ENCODE data around the gene SLC29A1.
"Not testable (repeated sequence)": the region's sequence is repeated elsewhere in the genome, so short reads cannot be mapped to it uniquely, and the experiment has no call there.

SLC29A1 gene

DNA sequence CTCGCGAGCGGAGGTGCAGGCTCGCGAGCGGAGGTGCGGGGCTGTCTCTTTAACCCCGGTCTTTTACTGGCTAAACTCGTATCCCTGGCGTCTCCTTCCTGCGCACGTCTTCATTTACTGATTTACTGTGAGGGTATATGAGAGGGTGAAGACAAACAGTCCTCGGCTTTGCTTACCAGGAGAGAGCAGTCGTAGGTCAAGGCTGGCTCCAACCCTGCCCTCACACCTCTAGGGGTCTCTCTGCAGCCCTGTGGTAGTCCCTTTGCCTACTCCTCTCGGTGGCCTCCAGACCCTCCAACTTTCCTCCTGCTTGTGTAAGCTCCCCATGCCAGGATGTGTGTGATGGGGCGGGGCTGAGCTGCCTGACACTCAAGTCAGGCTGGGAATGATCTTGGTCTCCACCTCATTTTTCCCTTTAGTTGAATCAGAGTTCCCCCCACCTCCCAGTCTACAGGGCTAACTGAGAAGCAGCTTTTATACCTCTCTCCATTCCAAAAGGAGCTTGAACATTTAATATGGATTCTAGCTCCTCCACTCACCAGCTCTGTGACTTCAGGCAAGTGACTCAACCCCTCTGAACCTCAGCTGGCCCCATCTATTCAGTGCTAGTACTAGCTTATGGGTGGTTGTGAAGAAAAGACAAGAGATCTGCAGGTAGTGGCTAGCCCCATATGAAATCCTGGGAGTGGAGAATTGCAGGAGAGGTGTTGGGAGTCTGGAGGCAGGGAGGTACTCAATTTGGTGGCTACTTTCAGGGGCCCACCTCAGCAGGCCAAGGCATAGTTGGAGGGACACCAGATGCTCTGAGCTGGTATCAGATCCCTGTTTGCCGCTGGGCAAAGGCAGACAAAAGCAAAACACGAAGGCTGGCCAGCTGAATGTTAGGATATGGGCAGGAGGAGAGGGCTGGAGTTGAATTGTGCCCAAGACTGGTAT is 902 bp downstream of the SLC29A1 start:
- DNase-seq, result no peak

DNA sequence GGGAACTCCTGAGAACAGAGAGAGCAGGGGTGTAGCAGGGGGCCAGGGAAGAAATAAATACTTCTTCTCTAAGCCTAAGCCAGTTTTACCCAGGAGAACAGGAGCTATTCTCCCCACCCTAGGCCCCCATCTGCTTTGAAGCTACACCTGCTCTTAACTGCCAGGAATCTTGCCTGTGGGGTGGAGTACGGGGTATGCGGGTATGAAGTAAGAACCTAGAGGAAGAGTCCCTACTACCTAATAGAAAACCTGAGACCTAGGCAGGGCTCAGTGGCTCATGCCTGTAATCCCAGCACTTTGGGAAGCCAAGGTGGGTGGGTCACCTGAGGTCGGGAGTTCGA is 1.5 kb downstream of the SLC29A1 start:
- no peak for DNase-seq

DNA sequence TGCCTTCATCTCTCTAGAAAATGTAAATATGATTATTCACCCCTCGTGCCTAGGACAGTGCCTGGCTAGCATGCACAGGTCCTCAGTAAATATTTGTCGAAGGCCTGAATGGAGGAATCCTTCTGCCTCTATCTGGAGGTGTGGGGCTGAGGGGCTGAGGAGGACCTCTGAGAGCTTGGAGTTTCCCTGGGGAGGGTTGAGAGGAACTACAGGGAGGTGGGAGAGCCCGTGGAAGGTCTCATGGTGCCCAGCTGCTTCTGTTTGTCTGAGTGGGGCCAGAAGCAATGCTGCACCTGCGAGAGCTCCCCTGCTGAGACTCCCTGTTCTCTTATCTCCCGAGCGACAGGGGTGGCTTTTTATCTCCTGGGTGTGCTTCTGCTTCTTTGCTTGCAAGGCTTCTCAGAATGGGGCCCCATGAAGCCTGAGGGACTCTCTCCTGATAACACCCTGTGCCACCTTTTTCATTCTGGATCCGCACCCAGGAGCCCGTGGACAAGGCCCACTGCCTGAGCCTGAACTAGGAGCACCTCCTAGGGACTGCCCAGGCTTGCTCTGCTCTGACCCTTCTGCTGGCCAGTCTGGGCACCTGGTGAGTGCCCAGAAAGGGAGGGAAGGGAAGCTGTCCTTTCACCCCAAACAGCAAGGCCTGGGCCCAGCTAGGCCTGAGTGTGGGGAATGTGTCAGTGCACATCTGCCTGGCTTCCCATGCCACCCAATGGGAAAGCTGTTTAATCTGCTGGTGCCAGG is 2.4 kb downstream of the SLC29A1 start:
- no peak for DNase-seq

DNA sequence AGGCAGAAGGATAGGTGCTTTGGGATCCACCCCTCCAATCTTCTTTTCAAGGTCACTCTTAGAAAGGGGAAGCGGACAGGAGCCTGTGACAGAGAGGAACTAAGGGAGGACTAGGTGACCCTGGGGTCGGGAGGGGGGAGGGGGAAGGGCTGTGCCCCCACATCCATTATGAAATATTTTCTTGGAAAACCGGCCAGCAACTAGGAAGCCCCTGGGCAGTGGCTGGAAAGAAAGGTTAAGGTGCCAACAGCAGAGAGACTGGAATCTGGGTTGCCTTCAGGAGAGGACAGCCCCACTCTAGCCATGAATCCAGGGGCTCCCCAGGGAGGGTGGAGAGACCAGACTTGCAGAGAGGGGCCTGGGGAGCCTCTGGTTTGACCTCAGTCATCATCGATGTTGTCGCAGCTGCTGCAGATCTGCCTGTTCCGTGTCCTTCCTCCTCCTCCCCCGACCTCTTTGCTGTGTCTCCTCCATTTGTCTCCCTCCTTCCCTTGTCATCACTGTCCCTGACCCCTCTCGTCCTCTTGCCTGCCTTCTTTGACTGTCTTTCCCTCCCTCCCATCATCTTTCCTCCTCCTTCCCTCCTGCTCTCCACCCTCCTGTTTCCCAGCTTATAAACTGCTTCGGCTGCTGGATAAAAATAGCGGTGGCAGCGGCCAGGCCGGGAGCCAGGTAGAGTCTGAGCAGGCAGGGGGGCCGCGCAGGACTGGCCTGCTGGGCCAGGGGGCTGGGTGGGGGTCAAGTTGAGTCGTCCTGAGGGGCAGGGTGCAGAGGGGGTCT is 3.2 kb downstream of the SLC29A1 start:
- no peak for DNase-seq

DNA sequence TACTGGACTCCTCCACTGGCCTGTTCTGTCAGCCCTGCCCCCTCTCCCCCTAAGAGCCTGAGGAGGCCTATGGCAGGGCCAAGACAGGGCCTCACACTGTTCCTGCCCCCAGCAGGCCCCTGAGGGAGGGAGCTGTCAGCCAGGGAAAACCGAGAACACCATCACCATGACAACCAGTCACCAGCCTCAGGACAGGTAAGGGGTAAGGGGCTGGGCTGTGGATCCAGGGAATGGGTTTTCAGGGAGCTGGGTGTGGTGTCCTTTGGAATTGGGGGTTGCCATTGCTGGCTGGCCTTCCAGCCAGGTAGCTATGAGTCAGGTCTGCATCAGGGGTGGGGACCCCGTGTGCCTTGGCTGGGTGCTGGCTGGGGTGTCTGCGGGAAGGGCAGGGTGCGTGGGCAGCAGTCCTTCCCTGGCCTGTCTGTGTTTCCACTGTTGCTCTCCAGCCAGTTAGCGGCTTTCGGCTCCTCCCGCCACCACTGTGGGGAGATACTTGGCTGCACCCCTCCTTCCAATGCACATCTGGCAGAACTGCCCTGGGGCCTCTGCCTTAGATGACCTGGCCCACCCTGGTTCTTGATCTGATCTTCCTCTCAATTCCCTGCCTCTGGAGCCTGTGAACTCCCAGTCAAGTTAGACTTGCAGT is 3.9 kb downstream of the SLC29A1 start:
- no peak for DNase-seq

DNA sequence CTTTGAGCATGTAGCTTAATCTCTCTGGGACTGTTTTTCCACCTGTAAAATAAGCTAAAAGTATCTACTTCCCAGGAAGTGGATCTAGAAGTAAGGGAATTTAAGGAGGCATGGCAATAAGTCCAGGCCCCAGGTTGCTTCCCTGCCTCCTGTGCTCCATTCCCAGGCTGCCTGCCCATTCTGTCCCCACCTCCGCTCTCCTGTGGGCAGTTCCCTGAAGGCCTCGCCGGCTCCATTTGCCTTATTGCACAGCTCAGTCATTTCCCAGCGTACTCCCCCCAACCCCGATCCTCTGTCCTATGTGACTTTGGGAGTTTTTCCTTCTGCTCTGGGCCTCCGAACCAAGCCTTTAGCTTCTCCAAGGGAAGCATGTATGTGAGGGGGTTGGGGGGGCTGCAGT is 4.6 kb downstream of the SLC29A1 start:
- DNase-seq, result no peak

DNA sequence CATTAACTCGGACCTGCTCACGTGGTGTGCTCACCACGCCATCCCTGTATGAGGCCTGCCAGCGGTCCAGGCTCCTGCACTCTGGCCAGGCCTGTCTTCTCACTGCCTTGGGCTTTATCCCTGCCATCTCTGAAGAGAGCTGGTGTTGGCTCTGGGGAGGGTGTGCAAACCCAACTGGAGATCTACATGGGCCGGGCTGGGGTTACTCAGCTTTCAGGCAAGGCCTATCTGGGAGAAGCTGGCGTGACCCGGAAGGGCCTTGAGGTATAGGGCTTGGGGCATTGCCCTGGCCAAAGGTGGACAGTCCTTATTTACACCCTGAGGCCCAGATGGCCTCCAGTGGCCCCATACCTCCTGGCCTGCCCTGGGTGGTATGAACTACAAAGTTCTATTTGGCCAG is 5.0 kb downstream of the SLC29A1 start:
- no peak for DNase-seq

DNA sequence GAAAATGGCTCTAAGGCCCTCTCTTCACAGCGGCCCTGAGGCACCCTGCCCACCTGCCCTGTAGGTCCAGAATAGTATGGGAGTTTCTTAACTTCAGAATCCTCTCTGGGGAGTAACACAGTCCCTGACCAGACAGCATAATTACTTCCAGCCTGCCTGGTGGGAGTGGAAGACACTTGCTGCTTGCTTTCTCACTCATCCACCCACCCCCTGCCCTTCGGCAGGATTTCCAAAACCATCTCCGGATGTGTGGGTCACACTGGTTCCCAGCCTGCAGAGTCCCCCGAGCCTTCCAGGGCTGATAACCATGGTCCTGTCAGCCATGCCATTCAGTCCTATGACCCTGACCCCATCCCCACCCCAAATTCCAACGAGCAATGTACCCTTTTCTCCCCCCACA is 5.4 kb downstream of the SLC29A1 start:
- no peak for DNase-seq

DNA sequence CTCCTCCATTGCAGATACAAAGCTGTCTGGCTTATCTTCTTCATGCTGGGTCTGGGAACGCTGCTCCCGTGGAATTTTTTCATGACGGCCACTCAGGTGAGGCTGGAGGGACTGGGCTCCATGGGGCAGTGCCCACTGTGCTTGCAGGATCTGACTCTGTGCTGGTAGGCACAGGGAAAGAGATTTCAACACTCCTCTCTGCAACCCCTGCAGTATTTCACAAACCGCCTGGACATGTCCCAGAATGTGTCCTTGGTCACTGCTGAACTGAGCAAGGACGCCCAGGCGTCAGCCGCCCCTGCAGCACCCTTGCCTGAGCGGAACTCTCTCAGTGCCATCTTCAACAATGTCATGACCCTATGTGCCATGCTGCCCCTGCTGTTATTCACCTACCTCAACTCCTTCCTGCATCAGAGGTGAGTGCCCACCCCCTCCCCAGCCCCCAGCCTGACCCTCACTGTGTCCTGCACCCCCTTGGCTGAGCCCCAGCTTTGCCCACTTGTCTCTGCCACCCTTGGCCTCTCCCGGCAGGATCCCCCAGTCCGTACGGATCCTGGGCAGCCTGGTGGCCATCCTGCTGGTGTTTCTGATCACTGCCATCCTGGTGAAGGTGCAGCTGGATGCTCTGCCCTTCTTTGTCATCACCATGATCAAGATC is 6.1 kb downstream of the SLC29A1 start:
- DNase-seq, result no peak

DNA sequence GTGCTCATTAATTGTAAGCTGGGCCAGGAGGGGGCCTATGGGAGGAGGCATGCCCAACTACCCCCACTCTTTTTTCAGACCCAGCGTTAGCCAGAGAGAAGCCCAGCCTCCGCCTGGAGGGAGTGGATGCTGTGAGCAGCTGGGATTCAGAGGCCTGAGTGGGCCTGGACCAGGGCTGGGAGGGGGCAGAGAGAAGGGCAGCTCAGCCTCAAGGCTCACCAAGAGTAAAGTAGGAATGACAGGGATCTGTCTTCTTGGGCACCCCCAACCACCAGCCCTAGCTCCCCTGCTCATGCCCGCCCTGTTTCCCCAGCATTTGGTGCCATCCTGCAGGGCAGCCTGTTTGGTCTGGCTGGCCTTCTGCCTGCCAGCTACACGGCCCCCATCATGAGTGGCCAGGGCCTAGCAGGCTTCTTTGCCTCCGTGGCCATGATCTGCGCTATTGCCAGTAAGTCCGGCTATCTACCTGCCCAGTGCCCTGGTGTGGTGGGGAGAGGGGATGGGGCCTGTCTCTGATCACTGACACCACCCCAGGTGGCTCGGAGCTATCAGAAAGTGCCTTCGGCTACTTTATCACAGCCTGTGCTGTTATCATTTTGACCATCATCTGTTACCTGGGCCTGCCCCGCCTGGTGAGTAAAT is 6.8 kb downstream of the SLC29A1 start:
- no peak for DNase-seq

DNA sequence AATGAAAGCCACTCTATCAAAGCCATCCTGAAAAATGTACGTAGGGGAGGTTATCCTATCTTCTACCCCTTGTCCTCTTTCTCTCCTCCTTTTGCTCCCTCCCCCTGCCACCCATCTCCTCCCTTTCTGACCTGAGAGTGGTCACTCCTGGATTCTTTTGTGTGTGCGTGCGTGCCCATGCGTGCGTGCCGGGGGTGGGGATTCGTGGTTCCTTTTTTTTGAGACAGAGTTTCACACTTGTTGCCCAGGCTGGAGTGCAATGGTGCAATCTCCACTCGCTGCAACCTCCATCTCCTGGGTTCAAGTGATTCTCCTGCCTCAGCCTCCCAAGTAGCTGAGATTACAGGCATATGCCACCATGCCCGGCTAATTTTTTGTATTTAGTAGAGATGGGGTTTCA is 8.0 kb downstream of the SLC29A1 start:
- DNase-seq, result not testable (repeated sequence)

DNA sequence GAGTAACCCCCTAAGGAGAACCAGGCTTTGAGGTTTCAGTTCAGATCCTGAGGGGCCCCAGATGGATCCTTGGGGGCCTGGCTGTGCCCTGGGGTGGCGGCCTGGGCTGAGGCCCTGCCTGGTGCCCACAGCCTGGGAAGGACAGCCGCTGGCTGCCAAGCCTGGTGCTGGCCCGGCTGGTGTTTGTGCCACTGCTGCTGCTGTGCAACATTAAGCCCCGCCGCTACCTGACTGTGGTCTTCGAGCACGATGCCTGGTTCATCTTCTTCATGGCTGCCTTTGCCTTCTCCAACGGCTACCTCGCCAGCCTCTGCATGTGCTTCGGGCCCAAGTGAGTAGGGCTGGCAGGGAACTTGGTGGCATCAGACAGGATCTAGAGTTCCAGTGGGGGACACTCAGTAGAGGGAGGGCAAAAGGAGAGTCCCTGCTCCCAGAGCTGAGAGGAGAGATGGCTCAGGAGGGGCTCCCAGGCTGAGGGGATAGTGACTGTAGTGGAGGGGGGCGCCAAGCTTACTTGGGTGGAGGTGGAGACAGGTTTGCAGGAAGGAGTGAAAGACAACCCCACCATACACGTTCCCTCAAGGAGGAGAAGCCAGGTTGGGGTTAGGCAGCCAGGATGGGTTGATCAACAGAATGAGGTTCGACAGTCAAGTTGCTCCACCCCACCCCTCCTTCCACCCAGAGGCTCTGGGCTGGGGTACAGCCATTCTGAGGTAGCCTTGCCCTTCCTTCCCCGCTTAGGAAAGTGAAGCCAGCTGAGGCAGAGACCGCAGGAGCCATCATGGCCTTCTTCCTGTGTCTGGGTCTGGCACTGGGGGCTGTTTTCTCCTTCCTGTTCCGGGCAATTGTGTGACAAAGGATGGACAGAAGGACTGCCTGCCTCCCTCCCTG is 9.5 kb downstream of the SLC29A1 start:
- DNase-seq, result no peak

DNA sequence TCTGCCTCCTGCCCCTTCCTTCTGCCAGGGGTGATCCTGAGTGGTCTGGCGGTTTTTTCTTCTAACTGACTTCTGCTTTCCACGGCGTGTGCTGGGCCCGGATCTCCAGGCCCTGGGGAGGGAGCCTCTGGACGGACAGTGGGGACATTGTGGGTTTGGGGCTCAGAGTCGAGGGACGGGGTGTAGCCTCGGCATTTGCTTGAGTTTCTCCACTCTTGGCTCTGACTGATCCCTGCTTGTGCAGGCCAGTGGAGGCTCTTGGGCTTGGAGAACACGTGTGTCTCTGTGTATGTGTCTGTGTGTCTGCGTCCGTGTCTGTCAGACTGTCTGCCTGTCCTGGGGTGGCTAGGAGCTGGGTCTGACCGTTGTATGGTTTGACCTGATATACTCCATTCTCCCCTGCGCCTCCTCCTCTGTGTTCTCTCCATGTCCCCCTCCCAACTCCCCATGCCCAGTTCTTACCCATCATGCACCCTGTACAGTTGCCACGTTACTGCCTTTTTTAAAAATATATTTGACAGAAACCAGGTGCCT is 10.2 kb downstream of the SLC29A1 start:
- DNase-seq, result no peak

DNA sequence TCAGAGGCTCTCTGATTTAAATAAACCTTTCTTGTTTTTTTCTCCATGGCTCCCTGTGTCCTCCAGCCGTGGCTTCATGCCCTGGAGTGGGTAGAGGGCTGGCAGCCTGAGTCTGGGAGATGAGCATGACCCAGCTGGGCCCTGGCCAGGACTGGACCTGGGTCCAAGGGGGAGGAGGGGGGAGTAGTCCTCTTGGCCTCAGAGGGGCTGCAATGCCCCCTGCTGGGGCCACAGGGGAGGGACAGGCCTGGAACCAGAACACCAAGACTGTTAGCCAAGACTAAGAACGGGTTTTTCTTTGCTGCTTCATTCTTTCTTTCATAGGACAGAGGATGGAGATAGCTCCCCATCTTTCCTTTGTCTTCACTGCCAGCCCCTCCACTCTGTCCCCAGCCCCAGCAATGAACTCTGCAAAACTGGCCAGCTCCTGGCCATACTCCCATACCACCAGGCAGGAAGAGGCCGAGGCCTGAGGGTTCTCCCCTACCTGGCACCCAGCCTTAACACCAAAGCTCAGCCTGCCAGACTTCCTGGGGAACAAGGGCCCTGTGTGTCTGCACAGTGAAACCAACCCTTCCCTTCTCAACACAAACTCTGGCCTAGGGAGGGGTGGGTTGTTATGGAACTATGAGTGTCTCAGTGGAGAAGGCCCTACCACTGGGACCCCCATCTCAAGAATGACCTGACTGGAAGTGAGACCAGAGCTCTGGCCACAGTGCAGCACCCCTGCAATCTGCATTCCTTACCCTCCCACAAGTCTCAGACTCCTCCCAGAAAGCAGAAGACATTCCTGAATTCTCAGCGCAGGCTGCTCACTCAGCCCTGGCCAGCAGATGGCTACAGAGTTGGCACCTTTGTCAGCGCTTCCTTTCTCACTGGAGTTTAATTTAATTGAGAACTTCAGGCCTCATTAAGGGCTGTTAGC is 11.0 kb downstream of the SLC29A1 start:
- DNase-seq, result peak; percentile 34 to 42

DNA sequence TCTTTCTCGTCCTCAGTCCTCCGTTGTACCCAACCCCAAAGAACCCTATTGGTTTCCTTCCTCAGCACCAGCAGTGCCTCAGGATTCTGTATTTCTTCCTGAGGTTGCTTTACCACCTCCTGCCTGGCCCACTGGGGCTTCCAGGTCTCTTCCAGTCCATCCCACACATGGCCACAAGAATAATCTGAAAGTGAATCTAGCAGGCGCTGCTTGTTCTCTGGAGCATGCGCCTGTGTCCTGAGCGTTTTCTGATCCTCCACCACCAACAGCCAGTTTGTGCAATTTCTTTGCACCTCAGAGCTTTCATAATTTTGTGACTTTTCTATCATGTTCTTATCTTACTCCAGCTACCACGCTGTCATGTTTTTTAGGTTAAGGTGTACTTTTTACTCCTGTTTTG is 11.9 kb downstream of the SLC29A1 start:
- no peak for DNase-seq

DNA sequence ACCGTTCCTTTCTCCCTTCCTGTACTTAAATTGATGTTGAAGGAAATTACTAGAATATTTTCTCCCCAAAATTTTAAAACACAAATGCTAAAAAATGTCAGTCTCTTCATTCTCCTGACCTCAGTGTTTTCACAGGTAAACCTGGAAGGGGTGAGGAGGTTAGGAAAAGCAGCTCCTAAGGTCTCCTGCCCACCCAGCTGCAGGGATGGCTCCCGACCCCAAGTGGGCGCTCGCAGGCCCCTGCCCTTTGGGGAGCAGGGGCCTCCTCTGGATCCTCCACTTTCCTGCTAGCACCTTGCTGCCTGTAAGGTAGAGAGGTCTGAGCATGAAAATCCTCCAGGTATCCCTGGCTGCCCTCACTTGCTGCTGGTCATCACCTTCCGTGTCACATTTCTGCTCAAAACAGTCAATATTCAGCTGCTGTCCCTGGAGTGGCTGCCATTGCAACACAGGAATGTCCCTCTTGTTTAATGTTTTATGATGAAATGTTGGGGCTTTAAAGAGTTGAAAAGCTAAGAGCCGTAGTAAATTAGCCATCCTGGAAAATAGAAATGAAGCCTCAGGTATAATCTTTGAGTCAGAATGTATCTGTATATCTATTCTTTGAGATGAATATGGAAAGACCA is 12.6 kb downstream of the SLC29A1 start:
- DNase-seq, result no peak

DNA sequence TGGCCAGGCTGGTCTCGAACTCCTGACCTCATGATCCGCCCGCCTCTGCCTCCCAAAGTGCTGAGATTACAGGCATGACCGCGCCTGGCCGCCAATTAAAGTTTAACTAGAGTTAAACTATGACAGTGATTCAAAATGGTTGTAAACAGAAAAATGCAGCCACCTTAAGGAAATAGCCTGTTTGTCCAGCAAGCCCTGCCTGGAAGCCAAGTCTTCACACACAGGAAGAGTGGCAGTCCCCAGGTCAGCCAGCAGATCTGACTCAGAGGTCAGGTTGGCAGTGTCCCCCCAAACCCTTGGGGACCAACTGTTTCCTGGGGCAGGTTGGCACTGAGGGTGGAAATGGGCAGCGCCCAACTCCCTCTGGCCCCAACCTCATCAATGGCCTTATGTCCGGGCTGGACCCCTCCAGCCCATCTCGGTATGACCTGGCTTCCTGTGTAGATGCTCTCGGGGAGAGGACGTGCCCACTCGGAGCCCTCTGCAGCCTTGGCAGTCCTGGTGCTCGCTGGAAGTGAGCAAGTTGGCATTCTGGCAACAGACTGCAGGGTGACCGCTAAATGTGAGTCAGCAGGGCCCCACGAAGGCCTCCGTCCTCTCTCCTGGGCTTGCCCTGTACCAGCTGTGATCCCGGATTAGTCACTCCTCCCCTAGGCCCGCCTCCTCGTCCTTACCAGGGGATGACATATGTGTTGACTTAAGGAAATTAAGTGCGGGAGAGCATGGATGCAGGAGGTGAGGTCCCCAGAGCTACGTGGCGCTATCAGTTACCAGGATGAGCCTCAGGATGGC is 13.8 kb downstream of the SLC29A1 start:
- DNase-seq, result peak; percentile 88 to 92

DNA sequence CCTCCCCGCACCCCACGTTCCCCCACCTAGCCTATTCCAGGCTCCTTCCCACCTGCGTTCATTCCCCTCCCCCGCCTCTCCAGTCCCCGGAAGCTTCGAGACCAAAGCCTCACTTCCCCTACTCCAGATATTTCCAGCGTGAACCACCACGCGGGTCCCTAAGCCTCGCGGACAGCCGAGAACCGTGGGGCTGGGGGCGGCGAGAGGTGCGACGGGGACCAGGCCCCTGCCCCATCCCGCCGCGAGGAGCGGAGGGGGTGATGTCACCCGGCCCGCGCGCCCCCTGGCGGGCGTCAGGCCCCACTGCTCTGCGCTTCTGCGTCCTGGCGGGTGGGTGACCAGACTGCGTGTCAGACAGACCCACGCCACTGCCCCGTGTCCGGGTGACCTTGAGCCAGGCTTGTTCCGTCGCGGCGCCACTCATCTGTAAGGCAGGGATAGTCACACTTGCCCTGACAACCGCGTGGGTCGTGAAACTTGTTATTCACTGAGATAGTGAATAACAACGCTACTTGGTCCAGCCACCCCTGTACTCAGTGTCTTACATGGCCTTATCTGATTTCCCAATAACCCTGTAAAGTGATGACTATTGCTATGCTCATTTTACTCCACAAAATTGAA is 14.5 kb downstream of the SLC29A1 start:
- DNase-seq, result peak; percentile 33 to 63
